ENCODE data around the gene MMP24. TPM values are rescaled to one million over a fixed set of nuclear protein-coding genes. Genes with fewer than 3 reads are reported as not detected.
"Not testable (repeated sequence)": the region's sequence is repeated elsewhere in the genome, so short reads cannot be mapped to it uniquely, and the experiment has no call there.

MMP24 gene
- total RNA-seq, 8 experiments from 2014 or later = 0.94 to 45.1 (median 19.9) TPM

DNA sequence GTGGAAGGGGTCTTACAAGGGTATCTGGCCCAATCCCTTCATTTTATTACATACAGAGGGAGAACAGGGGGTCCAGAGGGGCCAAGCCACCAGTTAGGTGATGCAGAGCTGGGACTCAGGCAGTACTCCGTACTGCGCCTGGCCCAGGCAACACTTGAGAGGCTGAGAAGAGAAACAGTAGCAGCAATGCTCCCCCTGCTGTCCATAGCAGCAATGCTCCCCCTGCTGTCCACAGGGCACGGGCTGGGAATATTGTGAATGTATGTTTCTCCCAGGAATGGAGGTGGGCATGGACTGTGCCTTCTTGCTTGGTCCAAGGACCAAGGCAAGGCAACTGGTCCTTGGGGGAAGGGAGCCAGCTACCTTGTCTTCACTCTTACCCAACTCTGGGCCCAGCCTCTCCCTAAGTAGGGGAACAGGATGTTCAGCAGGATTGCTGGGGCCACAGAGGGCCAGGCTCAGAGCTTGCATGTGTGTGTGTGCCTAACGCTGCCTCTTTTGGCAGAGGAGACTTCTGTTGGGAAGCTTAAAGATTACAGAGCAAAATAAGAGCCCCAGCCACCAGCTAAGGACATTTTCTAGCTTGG is 80.5 kb downstream of the MMP24 start:
- in situ Hi-C loops (cut with MboI; ENCODE audit: low pct_unique_long_range_greater_than_20kb in 2 of 9, low sequenced_read_pairs in 9 of 9, unreplicated experiment in 9 of 9) = loop anchor here in 5 of 9 experiments (10.0 to 25.0 kb wide), 3 partner anchors 130 to 148 kb away; partner anchors contain the start of genes GDF5 (in 3 of the 5) and CEP250 (in 1 of the 5)
- H3K4me1 ChIP-seq (replicated peaks in 1 of 2) = peaks cover 10 to 30% of the 10 kb centered on the region in 2 donors
- 0 to 100% (median 53%) methylated on average over 1 to 2 of the region's 4 CpGs; no CpG with 5 or more reads in 4 of the 10 experiments for WGBS, 10 experiments
- H3K27ac ChIP-seq = peak overlapping the region in 1 of 2 donors; percentile 84
- peak; percentile 11 to 79 (median 35) for ATAC-seq (replicated peaks in 6 of 8)
- H3K4me3 ChIP-seq = no peak overlapping the region

DNA sequence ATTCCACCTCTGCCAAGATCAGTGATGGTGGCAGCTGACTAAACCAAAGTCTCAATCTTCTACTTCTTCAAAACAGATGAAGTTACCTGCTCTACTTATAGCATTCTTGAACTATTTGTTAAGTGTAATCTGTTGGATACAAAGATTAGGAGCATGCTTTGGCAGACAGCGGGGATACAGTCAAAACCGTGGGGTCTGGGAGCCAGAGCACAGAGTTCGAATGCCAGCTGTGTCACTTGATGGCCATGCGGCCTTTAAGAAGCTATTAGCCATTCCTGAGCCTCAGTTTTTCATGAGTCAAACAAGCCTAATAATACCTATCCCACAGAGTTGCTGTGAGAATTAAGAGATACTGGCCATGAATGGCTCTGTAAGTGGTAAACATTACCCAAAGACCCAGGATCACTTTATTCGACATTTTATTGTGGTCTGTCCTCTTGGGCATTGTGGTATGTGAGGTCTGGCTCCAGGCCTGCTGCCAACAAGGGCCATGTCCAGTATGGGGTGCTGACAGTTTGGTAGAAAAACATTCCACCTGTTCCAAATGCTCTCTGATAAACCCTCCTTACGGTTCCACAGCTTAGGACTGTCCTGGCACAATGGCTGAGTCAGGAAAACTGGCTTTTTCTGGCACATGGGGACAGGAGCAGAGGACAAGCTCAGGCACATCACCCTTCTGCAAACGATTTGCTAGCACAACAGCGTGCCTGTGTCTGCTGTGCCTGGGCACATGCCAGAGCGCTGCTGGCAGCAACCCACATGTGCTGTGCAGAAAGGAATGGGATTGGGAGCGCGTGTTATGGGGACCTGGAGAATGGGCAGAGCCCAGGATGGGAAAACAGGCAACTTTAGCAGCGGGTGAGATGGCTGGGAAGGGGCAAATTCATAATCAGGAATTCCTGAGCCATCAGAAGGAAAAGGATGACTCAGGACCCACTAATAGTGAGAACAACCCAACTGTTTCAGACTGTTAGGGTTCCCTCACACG is 81.5 kb downstream of the MMP24 start:
- WGBS, 10 experiments = 0 to 100% (median 90%) methylated on average over 2 to 10 of the region's 13 CpGs
- peaks cover 10 to 30% of the 10 kb centered on the region in 2 donors for H3K4me1 ChIP-seq (replicated peaks in 1 of 2)
- H3K27ac ChIP-seq = peak overlapping the region in 1 of 2 donors; percentile 18
- no peak overlapping the region for H3K4me3 ChIP-seq
- in situ Hi-C loops (cut with MboI; ENCODE audit: low pct_unique_long_range_greater_than_20kb in 2 of 9, low sequenced_read_pairs in 9 of 9, unreplicated experiment in 9 of 9) = loop anchor here in 5 of 9 experiments (10.0 to 25.0 kb wide), 3 partner anchors 129 to 147 kb away; partner anchors contain the start of genes GDF5 (in 3 of the 5) and CEP250 (in 1 of the 5)
- ATAC-seq (replicated peaks in 6 of 8) = peak in 2 of 8 experiments; percentile 1 to 13

DNA sequence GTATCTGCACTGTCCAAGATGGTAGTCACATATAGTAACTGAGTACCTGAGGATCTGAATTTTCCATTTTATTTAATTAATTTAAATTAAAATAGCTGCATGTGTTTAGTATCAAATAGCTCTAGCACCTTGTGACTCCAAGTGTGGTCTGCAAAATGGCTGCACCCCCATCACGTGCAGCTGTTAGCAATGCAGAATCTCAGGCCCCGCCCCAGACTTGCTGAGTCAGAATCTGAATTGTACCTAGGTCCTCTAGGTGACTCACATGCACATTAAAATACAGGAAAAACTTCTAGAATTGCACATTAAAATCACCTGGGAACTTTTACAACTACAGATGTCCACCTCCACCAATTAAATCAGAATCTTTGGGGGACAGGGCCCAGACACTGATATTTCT is 84.9 kb downstream of the MMP24 start:
- in situ Hi-C loops (cut with MboI; ENCODE audit: low pct_unique_long_range_greater_than_20kb in 2 of 9, low sequenced_read_pairs in 9 of 9, unreplicated experiment in 9 of 9) = loop anchor here in 3 of 9 experiments (25.0 kb wide), 1 partner anchor 126 kb away; the partner anchor contains the start of gene GDF5 (in 3 of the 3)
- ATAC-seq (replicated peaks in 6 of 8) = peak in 2 of 8 experiments; percentile 31 to 49
- peaks cover 0 to 4% of the 10 kb centered on the region in 2 donors for H3K4me1 ChIP-seq (replicated peaks in 1 of 2)
- no peak overlapping the region for H3K27ac ChIP-seq
- 0 to 100% (median 83%) methylated on average over 1 to 2 of the region's 2 CpGs; no CpG with 5 or more reads in 2 of the 10 experiments for WGBS, 10 experiments
- no peak overlapping the region for H3K4me3 ChIP-seq

DNA sequence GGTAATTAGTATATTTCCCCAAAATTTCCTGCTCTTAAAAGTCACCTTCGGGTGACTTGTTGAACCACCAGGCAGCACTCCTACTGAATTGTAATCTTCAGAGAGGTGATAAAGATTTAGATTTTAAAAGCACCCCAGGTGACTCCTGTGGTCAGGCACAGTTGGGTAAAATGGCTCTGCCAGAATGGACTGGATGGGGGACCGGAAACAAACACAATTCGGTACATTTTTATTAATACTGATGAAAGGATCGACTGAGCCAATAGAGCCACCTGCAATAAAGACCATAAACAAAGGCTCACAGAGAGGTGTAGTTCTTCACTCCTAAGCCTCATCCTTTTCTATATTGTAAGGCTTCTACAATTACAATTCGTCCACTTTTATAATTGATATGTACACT is 85.3 kb downstream of the MMP24 start:
- no peaks in the 10 kb centered on the region for H3K4me1 ChIP-seq (replicated peaks in 1 of 2)
- ATAC-seq (replicated peaks in 6 of 8) = no peak
- 53 to 100% (median 79%) methylated on average over 1 to 5 of the region's 5 CpGs; no CpG with 5 or more reads in 2 of the 10 experiments for WGBS, 10 experiments
- H3K4me3 ChIP-seq = no peak overlapping the region
- in situ Hi-C loops (cut with MboI; ENCODE audit: low pct_unique_long_range_greater_than_20kb in 2 of 9, low sequenced_read_pairs in 9 of 9, unreplicated experiment in 9 of 9) = loop anchor here in 3 of 9 experiments (25.0 kb wide), 1 partner anchor 125 kb away; the partner anchor contains the start of gene GDF5 (in 3 of the 3)
- no peak overlapping the region for H3K27ac ChIP-seq

DNA sequence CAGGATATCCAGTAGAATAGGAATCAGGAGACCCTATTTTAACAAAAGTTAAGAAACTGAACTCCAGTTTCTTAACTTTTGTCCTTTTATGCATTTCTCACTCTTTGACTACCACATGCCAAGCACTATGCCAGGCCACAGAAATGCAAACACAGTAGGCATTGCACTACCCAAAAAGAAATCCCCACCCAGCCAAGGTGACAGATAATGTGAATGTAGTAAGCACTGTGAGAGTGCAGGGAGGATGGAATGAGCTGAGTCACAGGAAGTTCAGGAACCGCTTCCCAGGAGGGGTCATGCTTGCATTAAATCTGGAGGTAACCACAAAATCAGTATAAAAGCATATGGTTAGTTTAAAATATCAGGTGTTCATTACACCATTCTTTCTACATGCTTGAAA is 85.8 kb downstream of the MMP24 start:
- H3K27ac ChIP-seq = no peak overlapping the region
- no peaks in the 10 kb centered on the region for H3K4me1 ChIP-seq (replicated peaks in 1 of 2)
- WGBS, 10 experiments = 0 to 100% (median 100%) methylated on average over 1 of the region's 1 CpG; no CpG with 5 or more reads in 5 of the 10 experiments
- no peak overlapping the region for H3K4me3 ChIP-seq
- ATAC-seq (replicated peaks in 6 of 8) = peak in 3 of 8 experiments; percentile 62 to 63 (median 63)
- in situ Hi-C loops (cut with MboI; ENCODE audit: low pct_unique_long_range_greater_than_20kb in 2 of 9, low sequenced_read_pairs in 9 of 9, unreplicated experiment in 9 of 9) = loop anchor here in 3 of 9 experiments (25.0 kb wide), 1 partner anchor 125 kb away; the partner anchor contains the start of gene GDF5 (in 3 of the 3)

DNA sequence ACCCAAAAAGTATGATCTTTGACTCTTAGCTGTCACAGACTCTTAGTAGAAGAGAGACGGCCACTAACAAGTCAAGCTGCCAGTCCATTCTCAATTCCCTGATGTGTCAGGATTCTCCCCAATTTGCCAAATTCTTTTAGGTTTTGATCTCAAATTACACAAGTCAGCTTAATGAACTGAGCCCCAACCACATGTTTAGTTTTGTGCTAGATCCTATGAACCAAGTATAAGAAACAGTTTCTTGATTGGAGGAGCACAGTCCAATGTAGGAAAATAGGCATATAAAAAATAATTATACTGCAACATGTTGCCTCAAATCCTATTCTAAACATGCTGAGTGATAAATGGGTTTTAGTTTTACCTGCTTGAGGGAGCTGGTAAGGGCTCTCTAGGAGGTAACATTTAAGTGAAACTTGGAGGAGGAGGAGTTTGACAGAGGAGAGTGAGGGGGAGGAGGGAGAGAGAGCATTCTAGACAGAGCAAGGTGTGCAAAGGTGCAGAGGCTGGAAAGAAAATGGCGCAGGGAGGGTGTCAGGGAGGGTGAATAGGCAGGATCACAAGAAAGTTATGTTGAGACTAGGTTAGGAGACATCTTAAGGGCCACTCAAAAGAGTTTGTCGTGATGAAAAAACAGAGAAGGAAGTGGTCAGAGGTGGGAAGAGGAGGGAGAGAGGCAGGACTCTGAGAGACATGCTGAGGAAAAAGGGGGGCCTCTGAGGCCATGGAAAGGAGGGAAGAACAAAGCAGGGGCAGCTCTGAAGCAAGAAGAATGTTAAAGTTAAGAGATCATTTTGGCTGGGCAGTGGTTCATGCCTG is 88.5 kb downstream of the MMP24 start:
- ATAC-seq (replicated peaks in 6 of 8) = no peak
- 39 to 100% (median 78%) methylated on average over 1 to 3 of the region's 3 CpGs for WGBS, 10 experiments
- in situ Hi-C loops (cut with MboI; ENCODE audit: low pct_unique_long_range_greater_than_20kb in 2 of 9, low sequenced_read_pairs in 9 of 9, unreplicated experiment in 9 of 9) = loop anchor here in 3 of 9 experiments (25.0 kb wide), 1 partner anchor 122 kb away; the partner anchor contains the start of gene GDF5 (in 3 of the 3)
- H3K27ac ChIP-seq = no peak overlapping the region
- H3K4me1 ChIP-seq (replicated peaks in 1 of 2) = peaks cover 13 to 15% of the 10 kb centered on the region in 2 donors
- no peak overlapping the region for H3K4me3 ChIP-seq

DNA sequence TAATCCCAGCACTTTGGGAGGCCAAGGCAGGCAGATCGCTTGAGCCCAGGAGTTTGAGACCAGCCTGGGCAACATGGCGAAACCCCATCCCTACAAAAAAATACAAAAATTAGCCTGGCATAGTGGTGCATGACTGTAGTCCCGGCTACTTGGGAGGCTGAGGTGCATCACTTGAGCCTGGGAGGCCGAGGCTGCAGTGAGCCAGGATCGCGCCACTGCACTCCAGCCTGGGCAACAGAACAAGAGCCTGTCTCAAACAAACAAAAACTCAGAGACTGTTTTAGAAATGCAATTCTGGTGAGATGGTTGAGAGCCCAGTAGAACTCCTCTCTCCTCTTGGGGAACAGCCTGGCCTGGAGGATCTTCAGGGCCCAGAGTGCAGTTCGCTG is 89.1 kb downstream of the MMP24 start:
- ATAC-seq (replicated peaks in 6 of 8); H3K4me3 ChIP-seq; H3K27ac ChIP-seq: not testable (repeated sequence)
- peaks cover 19 to 21% of the 10 kb centered on the region in 2 donors for H3K4me1 ChIP-seq (replicated peaks in 1 of 2)
- in situ Hi-C loops (cut with MboI; ENCODE audit: low pct_unique_long_range_greater_than_20kb in 2 of 9, low sequenced_read_pairs in 9 of 9, unreplicated experiment in 9 of 9) = loop anchor here in 3 of 9 experiments (25.0 kb wide), 1 partner anchor 122 kb away; the partner anchor contains the start of gene GDF5 (in 3 of the 3)
- 60 to 100% (median 100%) methylated on average over 1 to 6 of the region's 7 CpGs; no CpG with 5 or more reads in 1 of the 10 experiments for WGBS, 10 experiments

DNA sequence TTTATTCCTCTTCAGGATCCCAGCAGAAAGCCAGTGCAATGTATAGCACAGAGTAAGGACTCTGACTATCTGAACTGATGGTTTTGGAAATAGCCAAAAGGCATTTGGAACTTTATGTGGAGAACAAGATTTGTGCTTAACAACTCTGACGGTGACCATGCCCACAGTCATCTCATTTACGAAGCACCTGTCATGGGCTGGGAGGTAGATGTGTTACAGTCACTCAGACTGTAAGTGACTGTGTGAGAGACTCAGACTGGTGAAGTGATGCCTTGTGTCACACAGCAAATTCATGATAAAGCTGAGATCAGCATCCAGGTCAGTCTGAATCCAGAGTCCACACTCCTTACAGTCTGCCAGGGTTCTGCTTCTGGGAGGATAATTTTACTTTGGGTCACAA is 89.6 kb downstream of the MMP24 start:
- H3K4me1 ChIP-seq (replicated peaks in 1 of 2) = peaks cover 21 to 24% of the 10 kb centered on the region in 2 donors

DNA sequence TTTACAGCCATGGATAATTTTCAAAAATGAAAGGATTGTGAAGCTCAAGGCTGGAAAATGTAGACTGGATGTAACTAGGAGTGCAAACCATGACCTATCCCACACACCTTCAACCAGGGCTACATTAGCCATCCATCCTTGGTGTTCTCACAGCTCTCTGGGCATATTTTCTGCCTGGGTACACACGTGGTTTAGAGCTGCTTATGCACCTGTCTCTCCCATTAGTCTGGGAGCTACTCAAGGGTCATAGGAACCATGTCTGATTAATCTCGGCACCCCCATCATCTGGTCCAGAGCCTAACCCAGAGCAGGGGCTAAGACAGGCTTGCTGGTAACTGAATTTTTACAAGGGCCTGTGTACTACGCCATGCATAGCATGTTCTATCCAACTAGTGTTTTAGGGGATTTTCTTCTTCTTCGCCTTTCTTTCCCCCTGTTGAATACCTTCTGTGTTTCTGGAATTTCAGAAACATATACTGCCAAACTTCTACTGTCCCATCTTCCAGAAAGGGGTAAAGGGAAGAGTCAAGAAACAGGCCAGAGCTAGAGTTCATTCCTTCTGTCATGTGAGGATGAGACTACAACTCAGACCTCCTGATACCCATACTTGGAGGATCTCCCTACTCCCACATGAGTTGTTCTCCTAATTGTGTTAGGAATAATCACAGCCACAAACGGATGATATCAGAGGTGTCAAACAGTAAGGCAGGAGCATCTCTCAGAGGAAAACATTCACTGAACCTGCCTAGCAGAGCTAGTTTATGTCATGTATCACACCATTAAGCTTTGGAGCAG is 91.1 kb downstream of the MMP24 start:
- 55 to 100% (median 87%) methylated on average over 2 to 5 of the region's 5 CpGs for WGBS, 10 experiments

More for the DNA sequence above, 89.6 kb downstream of the MMP24 start:
- no peak overlapping the region for H3K4me3 ChIP-seq
- no peak for ATAC-seq (replicated peaks in 6 of 8)
- in situ Hi-C loops (cut with MboI; ENCODE audit: low pct_unique_long_range_greater_than_20kb in 2 of 9, low sequenced_read_pairs in 9 of 9, unreplicated experiment in 9 of 9) = loop anchor here in 3 of 9 experiments (25.0 kb wide), 1 partner anchor 121 kb away; the partner anchor contains the start of gene GDF5 (in 3 of the 3)
- H3K27ac ChIP-seq = no peak overlapping the region
- 80 to 100% (median 92%) methylated on average over 1 to 2 of the region's 2 CpGs; no CpG with 5 or more reads in 3 of the 10 experiments for WGBS, 10 experiments

DNA sequence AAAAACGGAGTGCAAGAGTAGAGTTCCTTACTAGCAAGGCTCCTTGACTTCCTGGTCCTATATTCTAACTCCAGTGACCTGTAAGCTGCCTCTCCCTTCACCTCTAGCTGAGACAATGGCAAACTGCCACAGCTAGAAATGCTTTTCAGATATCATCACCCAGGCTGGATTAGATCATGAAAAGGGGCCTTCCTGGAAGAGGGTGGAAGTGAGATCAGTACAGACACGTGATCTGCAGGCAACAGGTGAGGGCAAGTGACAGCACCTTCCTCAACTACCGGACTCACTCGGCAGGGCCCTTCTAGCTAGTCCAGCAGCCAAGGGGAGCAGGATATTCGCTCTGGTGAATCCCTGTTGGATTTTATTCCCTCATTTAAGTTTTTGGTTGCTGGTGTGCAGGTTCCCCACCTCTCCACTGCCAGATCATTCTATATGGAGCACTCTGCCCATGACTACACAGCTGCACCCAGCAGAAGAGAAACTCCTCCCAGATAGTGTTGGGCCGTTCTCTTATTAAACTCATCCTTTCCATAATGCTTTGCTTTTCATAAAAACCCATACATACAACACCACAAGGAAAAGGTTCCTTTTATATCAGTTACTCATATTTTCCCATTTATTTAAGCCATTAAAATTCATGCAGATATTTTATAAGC is 92.1 kb downstream of the MMP24 start:
- no peak overlapping the region for H3K27ac ChIP-seq

More for the DNA sequence above, 91.1 kb downstream of the MMP24 start:
- Histone ChIP-seq H3K27ac (no peak overlapping the region), H3K4me3 (no peak overlapping the region), H3K4me1 (replicated peaks in 1 of 2) (peaks cover 21 to 24% of the 10 kb centered on the region in 2 donors)
- in situ Hi-C loops (cut with MboI; ENCODE audit: low pct_unique_long_range_greater_than_20kb in 2 of 9, low sequenced_read_pairs in 9 of 9, unreplicated experiment in 9 of 9) = loop anchor here in 3 of 9 experiments (25.0 kb wide), 1 partner anchor 120 kb away; the partner anchor contains the start of gene GDF5 (in 3 of the 3)
- ATAC-seq (replicated peaks in 6 of 8) = peak in 2 of 8 experiments; percentile 11 to 12

More for the DNA sequence above, 92.1 kb downstream of the MMP24 start:
- ATAC-seq (replicated peaks in 6 of 8) = peak; percentile 42 to 77 (median 66)
- in situ Hi-C loops (cut with MboI; ENCODE audit: low pct_unique_long_range_greater_than_20kb in 2 of 9, low sequenced_read_pairs in 9 of 9, unreplicated experiment in 9 of 9) = loop anchor here in 3 of 9 experiments (25.0 kb wide), 1 partner anchor 119 kb away; the partner anchor contains the start of gene GDF5 (in 3 of the 3)
- Histone ChIP-seq H3K4me1 (replicated peaks in 1 of 2) (peaks cover 21 to 24% of the 10 kb centered on the region in 2 donors), H3K4me3 (no peak overlapping the region)
- 40 to 100% (median 80%) methylated on average over 1 to 6 of the region's 6 CpGs; no CpG with 5 or more reads in 2 of the 10 experiments for WGBS, 10 experiments

Data from motor neuron (in vitro differentiated cells).